Astrocyte of the cerebellum (primary cell): ENCODE results near the gene GRAMD1B.
A peak's percentile ranks its signal among the peaks of the same experiment; 100 is the strongest.

Source experiments
- DNase-seq: peaks from one replicate; pipeline ENCODE4 v3.0.0-alpha.2; 2011; ENCODE audit warnings: low read depth
- H3K4me3 ChIP-seq: 2 replicates; pipeline ENCODE4 v1.5.1; 2011; ENCODE audit warnings: mild to moderate bottlenecking, low read depth, low read length, moderate library complexity
- CTCF ChIP-seq: IDR thresholded peaks from 2 replicates; pipeline ENCODE4 v1.5.1; 2012; ENCODE audit warnings: low read length, low read depth, moderate library complexity, mild to moderate bottlenecking; ENCODE audit errors: missing control alignments
- in situ Hi-C: cut with HindIII; loops from 2 replicates; pipeline ENCODE4 v1.10.0; 2017; ENCODE audit warnings: low sequenced_read_pairs

GRAMD1B gene

GRCh38 chr11:123521930-123522329, 91.9 kb downstream of the GRAMD1B start:
- no peak for TF ChIP-seq CTCF
- in situ Hi-C loops, result no loop called here
- H3K4me3 ChIP-seq, result no peak overlapping the region
- no peak for DNase-seq

DNA sequence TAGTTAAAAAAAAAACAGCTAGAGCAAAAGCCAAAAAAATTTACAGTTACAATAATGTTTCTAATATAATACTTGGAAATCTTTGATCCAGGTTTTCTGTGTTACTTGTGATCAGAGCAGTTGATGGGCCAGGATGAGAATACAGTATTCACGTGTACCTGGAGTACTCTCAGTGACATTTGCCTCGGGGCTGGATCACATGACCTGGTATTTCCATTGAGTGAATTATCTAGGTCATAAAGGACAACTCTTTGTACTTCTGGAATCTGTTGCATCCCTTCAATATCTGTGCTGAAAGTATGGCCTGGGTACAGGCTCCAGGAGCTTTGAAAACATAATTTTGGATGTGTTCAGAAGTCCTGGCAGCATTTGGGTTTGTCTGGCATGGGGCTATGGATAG, 93.5 kb downstream of the GRAMD1B start:
- TF ChIP-seq CTCF, result no peak
- in situ Hi-C loops, result no loop called here
- no peak overlapping the region for H3K4me3 ChIP-seq
- DNase-seq, result no peak

DNA sequence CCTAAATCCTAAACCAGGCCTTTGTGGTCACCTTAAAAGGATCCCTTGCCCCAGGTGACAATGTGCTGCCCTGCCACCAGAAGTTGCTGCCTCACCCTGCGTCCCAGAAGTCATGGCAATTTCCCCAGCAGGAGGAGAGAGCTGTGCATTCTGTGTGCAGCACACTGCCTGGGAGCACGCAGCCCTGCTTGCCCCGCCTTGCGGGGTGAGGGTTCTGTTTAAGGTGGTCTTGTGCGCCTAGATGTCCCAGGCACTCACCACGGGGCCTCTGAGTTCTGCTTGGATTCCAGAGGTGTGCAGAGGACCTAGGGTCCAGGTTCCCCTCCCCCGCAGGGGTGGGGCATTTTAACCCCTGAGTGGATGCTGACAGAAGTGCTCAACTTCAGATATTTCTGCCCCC, 95.0 kb downstream of the GRAMD1B start:
- in situ Hi-C loops, result no loop called here
- no peak for DNase-seq
- TF ChIP-seq CTCF, result no peak
- peak overlapping the region; percentile 28 for H3K4me3 ChIP-seq

- in situ Hi-C loops, result no loop called here
- H3K4me3 ChIP-seq, result peak overlapping the region; percentile 28
These were observed 95.4 kb downstream of the GRAMD1B start for GRCh38 chr11:123525511-123525918.

GRCh38 chr11:123526027-123526805, 96.1 kb downstream of the GRAMD1B start:
- in situ Hi-C loops, result no loop called here
- no peak for TF ChIP-seq CTCF
- H3K4me3 ChIP-seq, result no peak overlapping the region

More at GRCh38 chr11:123525511-123525918, 95.4 kb downstream of the GRAMD1B start:
- no peak for TF ChIP-seq CTCF
- no peak for DNase-seq

GRCh38 chr11:123526918-123527317, 96.8 kb downstream of the GRAMD1B start:
- in situ Hi-C loops, result no loop called here
- no peak for TF ChIP-seq CTCF
- H3K4me3 ChIP-seq, result no peak overlapping the region
- DNase-seq, result no peak

More at GRCh38 chr11:123526027-123526805, 96.1 kb downstream of the GRAMD1B start:
- DNase-seq, result no peak
